Right lobe of liver (tissue), 4 donors: ENCODE measurements around the gene COQ5.

Experiments used
- POLR2A ChIP-seq: fragments of 450-650 bp; IDR thresholded peaks from one replicate; pipeline ENCODE4 v1.6.1; 2017; ENCODE audit warnings: antibody characterized with exemption, mild to moderate bottlenecking
- TF ChIP-seq, protein P1 (sequence below), 4 donors: fragments of 200-600 bp in 3 of 4; fragments of 450-650 bp in 1 of 4; IDR thresholded peaks; one replicate each; pipeline versions ENCODE4 v1.5.1 to v1.8.0; 2016 to 2022; ENCODE audit warnings: antibody characterized with exemption in 4 of 4, mild to moderate bottlenecking in 2 of 4
- donor health status: DM: no; HTN: no; CAD: no.
- donor health status: DM: no; HTN: no; CAD: no.
- donor health status: DM: no; HTN: yes; CAD: no.

DNA sequence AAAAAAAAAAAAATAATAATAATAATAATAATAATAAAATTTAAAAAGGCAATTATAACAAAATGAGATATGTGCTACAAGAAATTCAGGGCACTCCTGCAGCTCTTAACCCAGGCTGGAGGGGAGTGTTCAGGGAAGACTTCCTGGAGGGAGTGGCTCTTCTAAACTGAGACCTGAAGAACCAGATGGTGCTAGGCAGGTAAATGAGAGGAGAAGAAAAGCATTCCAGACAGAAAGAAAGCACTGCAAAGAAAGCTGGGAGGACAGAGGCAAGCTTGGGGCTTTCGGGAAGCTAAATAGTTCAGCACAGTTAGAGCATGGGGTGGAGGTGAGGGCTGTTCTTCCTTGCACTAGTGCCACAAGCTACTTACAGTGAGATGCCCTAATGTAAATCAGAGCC lies 49.5 kb downstream of the COQ5 start:
- TF ChIP-seq, protein P1, sequence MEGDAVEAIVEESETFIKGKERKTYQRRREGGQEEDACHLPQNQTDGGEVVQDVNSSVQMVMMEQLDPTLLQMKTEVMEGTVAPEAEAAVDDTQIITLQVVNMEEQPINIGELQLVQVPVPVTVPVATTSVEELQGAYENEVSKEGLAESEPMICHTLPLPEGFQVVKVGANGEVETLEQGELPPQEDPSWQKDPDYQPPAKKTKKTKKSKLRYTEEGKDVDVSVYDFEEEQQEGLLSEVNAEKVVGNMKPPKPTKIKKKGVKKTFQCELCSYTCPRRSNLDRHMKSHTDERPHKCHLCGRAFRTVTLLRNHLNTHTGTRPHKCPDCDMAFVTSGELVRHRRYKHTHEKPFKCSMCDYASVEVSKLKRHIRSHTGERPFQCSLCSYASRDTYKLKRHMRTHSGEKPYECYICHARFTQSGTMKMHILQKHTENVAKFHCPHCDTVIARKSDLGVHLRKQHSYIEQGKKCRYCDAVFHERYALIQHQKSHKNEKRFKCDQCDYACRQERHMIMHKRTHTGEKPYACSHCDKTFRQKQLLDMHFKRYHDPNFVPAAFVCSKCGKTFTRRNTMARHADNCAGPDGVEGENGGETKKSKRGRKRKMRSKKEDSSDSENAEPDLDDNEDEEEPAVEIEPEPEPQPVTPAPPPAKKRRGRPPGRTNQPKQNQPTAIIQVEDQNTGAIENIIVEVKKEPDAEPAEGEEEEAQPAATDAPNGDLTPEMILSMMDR (IDR thresholded peaks at IDR 0.05), result no peak
- no peak for TF ChIP-seq POLR2A
